Measurements from ENCODE around the gene IRAK3.
"Not testable (repeated sequence)": the region's sequence is repeated elsewhere in the genome, so short reads cannot be mapped to it uniquely, and the experiment has no call there.

The IRAK3 gene

GRCh38 chr12:66169221-66170170 is 19.5 kb upstream of the IRAK3 start, which contains the start of gene TMBIM4:
Gene TMBIM4 (minus strand): TSS chr12:66169996. CDS start chr12:66169951, 45 bp downstream.
- DNase-seq (ENCODE audit: low read depth in 4 of 4, low spot score in 1 of 4), result peak; percentile 61 to 82 (median 74)

- DNase-seq (ENCODE audit: low read depth in 4 of 4, low spot score in 1 of 4), result no peak
Observed at GRCh38 chr12:66170606-66171005, 18.4 kb upstream of the IRAK3 start.

GRCh38 chr12:66174391-66175325 is 14.4 kb upstream of the IRAK3 start:
- not testable (repeated sequence) for DNase-seq (ENCODE audit: low read depth in 4 of 4, low spot score in 1 of 4)

- DNase-seq (ENCODE audit: low read depth in 4 of 4, low spot score in 1 of 4), result no peak
Observed at GRCh38 chr12:66176105-66176900, 12.7 kb upstream of the IRAK3 start.

GRCh38 chr12:66182956-66183355 is 6.1 kb upstream of the IRAK3 start:
- no peak for DNase-seq (ENCODE audit: low read depth in 4 of 4, low spot score in 1 of 4)

- DNase-seq (ENCODE audit: low read depth in 4 of 4, low spot score in 1 of 4), result not testable (repeated sequence)
Observed at GRCh38 chr12:66184822-66185221, 4.2 kb upstream of the IRAK3 start.

- DNase-seq (ENCODE audit: low read depth in 4 of 4, low spot score in 1 of 4), result no peak
Observed at GRCh38 chr12:66187036-66187435, 2.0 kb upstream of the IRAK3 start.

- DNase-seq (ENCODE audit: low read depth in 4 of 4, low spot score in 1 of 4), result no peak
Observed at GRCh38 chr12:66187821-66188220, 1.2 kb upstream of the IRAK3 start.

- DNase-seq (ENCODE audit: low read depth in 4 of 4, low spot score in 1 of 4), result no peak
Observed at GRCh38 chr12:66189486-66189843, 451 bp downstream of the IRAK3 start.

- DNase-seq (ENCODE audit: low read depth in 4 of 4, low spot score in 1 of 4), result no peak
Observed at GRCh38 chr12:66189889-66190288, 875 bp downstream of the IRAK3 start.

- DNase-seq (ENCODE audit: low read depth in 4 of 4, low spot score in 1 of 4), result no peak
Observed at GRCh38 chr12:66190519-66191370, 1.7 kb downstream of the IRAK3 start.

- no peak for DNase-seq (ENCODE audit: low read depth in 4 of 4, low spot score in 1 of 4)
Observed at GRCh38 chr12:66191547-66192126, 2.6 kb downstream of the IRAK3 start.

- no peak for DNase-seq (ENCODE audit: low read depth in 4 of 4, low spot score in 1 of 4)
Observed at GRCh38 chr12:66194122-66194521, 5.1 kb downstream of the IRAK3 start.

GRCh38 chr12:66195242-66195641 is 6.2 kb downstream of the IRAK3 start:
- no peak for DNase-seq (ENCODE audit: low read depth in 4 of 4, low spot score in 1 of 4)

- DNase-seq (ENCODE audit: low read depth in 4 of 4, low spot score in 1 of 4), result no peak
Observed at GRCh38 chr12:66196806-66197205, 7.8 kb downstream of the IRAK3 start.

GRCh38 chr12:66197495-66197921 is 8.5 kb downstream of the IRAK3 start:
- no peak for DNase-seq (ENCODE audit: low read depth in 4 of 4, low spot score in 1 of 4)

GRCh38 chr12:66199141-66199540 is 10.1 kb downstream of the IRAK3 start:
- DNase-seq (ENCODE audit: low read depth in 4 of 4, low spot score in 1 of 4), result no peak

GRCh38 chr12:66199831-66200509 is 11.0 kb downstream of the IRAK3 start:
- DNase-seq (ENCODE audit: low read depth in 4 of 4, low spot score in 1 of 4), result no peak

GRCh38 chr12:66203820-66204219 is 14.8 kb downstream of the IRAK3 start:
- DNase-seq (ENCODE audit: low read depth in 4 of 4, low spot score in 1 of 4), result no peak

Data from stimulated activated CD4-positive, alpha-beta T cell treated with anti-CD3 and anti-CD28 coated beads, Interleukin-1b, Interleukin-23, amount 100 ng/mL, for 24 hours (primary cell).